Panc1 (cell line): Measurements from ENCODE around the gene GNPDA2. TPM values are rescaled to one million over a fixed set of nuclear protein-coding genes. Genes with fewer than 3 reads are reported as not detected.

Source experiments
- ATAC-seq: fragments of 200-7000 bp; cut with Tn5 transposase; 2 replicates; pipeline ENCODE4 v1.9.1; 2020; ENCODE audit warnings: mild to moderate bottlenecking, moderate library complexity
- BruUV-seq: library from RNA; stranded (reverse); fragments of 400-500 nt; replicated peaks from 2 replicates; lab custom pipeline; 2021; lab: Mats Ljungman, UMichigan
- CTCF ChIA-PET: fragments of 300-600 bp; sonication (Branson Sonifier 250); formaldehyde crosslinking; loops from one replicate; lab custom pipeline; 2022; ENCODE audit warnings: antibody characterized with exemption; lab: Charles Lee
- POLR2A ChIA-PET: fragments of 300-600 bp; sonication (Branson Sonifier 250); formaldehyde crosslinking; loops from one replicate; lab custom pipeline; 2022; ENCODE audit warnings: antibody characterized with exemption; lab: Charles Lee
- DNase-seq: peaks from one replicate; pipeline ENCODE4 v3.0.0-alpha.2; 2010; ENCODE audit warnings: low read depth, low spot score
- H3K27ac ChIP-seq: 2 replicates; pipeline ENCODE4 v1.5.1; 2011; ENCODE audit warnings: mild to moderate bottlenecking, low read length, inconsistent platforms
- H3K27me3 ChIP-seq: fragments of 200-500 bp; sonication (Bioruptor generic); 2 replicates; pipeline ENCODE4 v1.6.0; 2014; ENCODE audit warnings: low read length, inconsistent platforms; ENCODE audit not compliant: control insufficient read depth, insufficient read depth
- H3K36me3 ChIP-seq: fragments of 200-500 bp; sonication (Bioruptor generic); 2 replicates; pipeline ENCODE4 v1.5.1; 2014; ENCODE audit warnings: inconsistent platforms, mild to moderate bottlenecking, low read length, moderate library complexity; ENCODE audit not compliant: control insufficient read depth, insufficient read depth
- H3K4me1 ChIP-seq: 2 replicates; pipeline ENCODE4 v1.5.1; 2011; ENCODE audit warnings: inconsistent platforms, mild to moderate bottlenecking, low read length, moderate library complexity; ENCODE audit not compliant: control insufficient read depth, insufficient read depth
- H3K4me3 ChIP-seq, 2 experiments: 2 replicates each; pipeline ENCODE4 v1.5.1; 2011 to 2012; ENCODE audit warnings: low read depth in 2 of 2, low read length in 2 of 2, mild to moderate bottlenecking in 2 of 2, inconsistent platforms in 1 of 2, moderate library complexity in 1 of 2
- H3K9me3 ChIP-seq: fragments of 200-500 bp; sonication (Bioruptor generic); 2 replicates; pipeline ENCODE4 v1.5.1; 2014; ENCODE audit warnings: low read depth, mild to moderate bottlenecking, inconsistent platforms, low read length, moderate library complexity; ENCODE audit not compliant: control insufficient read depth, insufficient read depth
- CTCF ChIP-seq: fragments of 450-650 bp; IDR thresholded peaks from 2 replicates; pipeline ENCODE4 v1.5.1; 2017; ENCODE audit warnings: mild to moderate bottlenecking
- POLR2AphosphoS5 ChIP-seq: IDR thresholded peaks from 2 replicates; pipeline ENCODE4 v1.6.1; 2012; ENCODE audit warnings: mild to moderate bottlenecking, low read depth, low read length, moderate library complexity
- SIN3A ChIP-seq: IDR thresholded peaks from 2 replicates; pipeline ENCODE4 v1.6.1; 2012; ENCODE audit warnings: low read depth, mild to moderate bottlenecking, low read length, moderate library complexity, borderline replicate concordance; ENCODE audit not compliant: insufficient read depth
- TCF7L2 ChIP-seq: IDR thresholded peaks from 2 replicates; pipeline ENCODE4 v1.6.1; 2011; ENCODE audit warnings: mild to moderate bottlenecking, low read depth, low read length, inconsistent platforms
- in situ Hi-C: cut with HindIII; loops from 2 replicates; pipeline ENCODE4 v1.10.0; 2016; ENCODE audit warnings: low sequenced_read_pairs, low pct_unique_long_range_greater_than_20kb
- intact Hi-C: fragments of 100-400 bp; cut with micrococcal nuclease; formaldehyde crosslinking; loops from one replicate; pipeline ENCODE4 v1.10.0; 2022; ENCODE audit not compliant: unreplicated experiment
- total RNA-seq: library from RNA; stranded (reverse); gene quantifications from one replicate; pipeline ENCODE4 v1.2.1, GENCODE V29; 2021; ENCODE audit not compliant: unreplicated experiment
- TF ChIP-seq, protein P1 (sequence below), 2 experiments: IDR thresholded peaks; 2 replicates each; pipeline ENCODE4 v1.6.1; 2011 to 2012; ENCODE audit warnings: low read depth in 2 of 2, control low read depth in 1 of 2, low read length in 1 of 2, mild to moderate bottlenecking in 1 of 2, moderate library complexity in 1 of 2; ENCODE audit not compliant: insufficient read depth in 1 of 2

GNPDA2 gene
- total RNA-seq, 1 experiment from 2014 or later = 17.9 TPM

GRCh38 chr4:44670506-44671199 is 55.7 kb downstream of the GNPDA2 start:
- Histone ChIP-seq H3K4me1 (no peaks in the 10 kb centered on the region), H3K27ac (no peak overlapping the region), H3K4me3 (no peak overlapping the region), H3K9me3 (no peaks in the 10 kb centered on the region), H3K36me3 (no peaks in the 10 kb centered on the region), H3K27me3 (no peaks in the 10 kb centered on the region)
- ChIA-PET POLR2A (no interaction called here), CTCF (no interaction called here)
- TF ChIP-seq POLR2AphosphoS5 = no peak
- no peak for TF ChIP-seq TCF7L2
- no peak for TF ChIP-seq SIN3A
- TF ChIP-seq CTCF = no peak
- TF ChIP-seq, protein P1, sequence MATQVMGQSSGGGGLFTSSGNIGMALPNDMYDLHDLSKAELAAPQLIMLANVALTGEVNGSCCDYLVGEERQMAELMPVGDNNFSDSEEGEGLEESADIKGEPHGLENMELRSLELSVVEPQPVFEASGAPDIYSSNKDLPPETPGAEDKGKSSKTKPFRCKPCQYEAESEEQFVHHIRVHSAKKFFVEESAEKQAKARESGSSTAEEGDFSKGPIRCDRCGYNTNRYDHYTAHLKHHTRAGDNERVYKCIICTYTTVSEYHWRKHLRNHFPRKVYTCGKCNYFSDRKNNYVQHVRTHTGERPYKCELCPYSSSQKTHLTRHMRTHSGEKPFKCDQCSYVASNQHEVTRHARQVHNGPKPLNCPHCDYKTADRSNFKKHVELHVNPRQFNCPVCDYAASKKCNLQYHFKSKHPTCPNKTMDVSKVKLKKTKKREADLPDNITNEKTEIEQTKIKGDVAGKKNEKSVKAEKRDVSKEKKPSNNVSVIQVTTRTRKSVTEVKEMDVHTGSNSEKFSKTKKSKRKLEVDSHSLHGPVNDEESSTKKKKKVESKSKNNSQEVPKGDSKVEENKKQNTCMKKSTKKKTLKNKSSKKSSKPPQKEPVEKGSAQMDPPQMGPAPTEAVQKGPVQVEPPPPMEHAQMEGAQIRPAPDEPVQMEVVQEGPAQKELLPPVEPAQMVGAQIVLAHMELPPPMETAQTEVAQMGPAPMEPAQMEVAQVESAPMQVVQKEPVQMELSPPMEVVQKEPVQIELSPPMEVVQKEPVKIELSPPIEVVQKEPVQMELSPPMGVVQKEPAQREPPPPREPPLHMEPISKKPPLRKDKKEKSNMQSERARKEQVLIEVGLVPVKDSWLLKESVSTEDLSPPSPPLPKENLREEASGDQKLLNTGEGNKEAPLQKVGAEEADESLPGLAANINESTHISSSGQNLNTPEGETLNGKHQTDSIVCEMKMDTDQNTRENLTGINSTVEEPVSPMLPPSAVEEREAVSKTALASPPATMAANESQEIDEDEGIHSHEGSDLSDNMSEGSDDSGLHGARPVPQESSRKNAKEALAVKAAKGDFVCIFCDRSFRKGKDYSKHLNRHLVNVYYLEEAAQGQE (IDR thresholded peaks at IDR 0.05; ENCODE audit: insufficient read depth in 1 of 2, low read depth in 2 of 2, low read length in 1 of 2) = no peak
- no peak for DNase-seq
- BruUV-seq = no TSS peak
- intact Hi-C loops = no loop called here
- ATAC-seq = no peak
- in situ Hi-C loops = no loop called here

- no TSS peak for BruUV-seq
- ATAC-seq (no peak), DNase-seq (no peak)
- Histone ChIP-seq H3K4me3 (no peak overlapping the region), H3K27ac (no peak overlapping the region), H3K4me1 (no peaks in the 10 kb centered on the region), H3K9me3 (no peaks in the 10 kb centered on the region), H3K27me3 (no peaks in the 10 kb centered on the region), H3K36me3 (no peaks in the 10 kb centered on the region)
- TF ChIP-seq, protein P1 (IDR thresholded peaks at IDR 0.05; ENCODE audit: insufficient read depth in 1 of 2, low read depth in 2 of 2, low read length in 1 of 2) = no peak
- TF ChIP-seq TCF7L2 = no peak
- TF ChIP-seq CTCF = no peak
- TF ChIP-seq POLR2AphosphoS5 = no peak
- no peak for TF ChIP-seq SIN3A
- in situ Hi-C loops = no loop called here
- intact Hi-C loops = no loop called here
- ChIA-PET CTCF (no interaction called here), POLR2A (no interaction called here)
These were observed 57.8 kb downstream of the GNPDA2 start for GRCh38 chr4:44668526-44668925.
